Thyroid gland (tissue), 4 donors: ENCODE results near the gene CPE.

Source experiments
- POLR2A ChIP-seq, 2 donors: fragments of 450-650 bp; IDR thresholded peaks; one replicate each; pipeline ENCODE4 v1.6.1; 2017; ENCODE audit warnings: antibody characterized with exemption in 2 of 2, mild to moderate bottlenecking in 2 of 2, moderate library complexity in 1 of 2
- TF ChIP-seq, protein P1 (sequence below), 6 experiments: fragments of 200-600 bp in 3 of 6; fragments of 450-650 bp in 3 of 6; sonication (generic) in 3 of 6; IDR thresholded peaks; one replicate each; pipeline ENCODE4 v1.5.1; 2016 to 2019; ENCODE audit warnings: antibody characterized with exemption in 6 of 6, mild to moderate bottlenecking in 2 of 6, inconsistent platforms in 1 of 6, moderate library complexity in 1 of 6

DNA sequence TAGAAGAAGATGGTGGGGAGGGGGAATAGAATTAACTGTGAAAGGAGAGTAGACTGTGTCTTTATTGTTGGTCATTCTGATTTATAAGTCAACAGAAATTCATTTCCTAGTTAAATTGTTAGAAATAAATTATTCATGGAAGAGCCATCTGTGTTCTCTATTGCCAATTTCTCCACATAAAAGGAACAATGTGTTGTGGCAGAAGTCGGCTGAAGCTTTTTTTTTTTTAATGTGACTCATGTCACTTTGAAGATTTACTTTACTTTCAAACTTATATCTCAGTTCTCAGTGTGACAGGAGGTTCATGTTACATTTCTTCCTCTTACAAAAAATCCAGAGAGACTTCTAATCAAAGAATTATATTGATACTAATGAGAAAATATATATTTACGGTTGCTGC, 60.5 kb downstream of the CPE start:
- TF ChIP-seq, protein P1, sequence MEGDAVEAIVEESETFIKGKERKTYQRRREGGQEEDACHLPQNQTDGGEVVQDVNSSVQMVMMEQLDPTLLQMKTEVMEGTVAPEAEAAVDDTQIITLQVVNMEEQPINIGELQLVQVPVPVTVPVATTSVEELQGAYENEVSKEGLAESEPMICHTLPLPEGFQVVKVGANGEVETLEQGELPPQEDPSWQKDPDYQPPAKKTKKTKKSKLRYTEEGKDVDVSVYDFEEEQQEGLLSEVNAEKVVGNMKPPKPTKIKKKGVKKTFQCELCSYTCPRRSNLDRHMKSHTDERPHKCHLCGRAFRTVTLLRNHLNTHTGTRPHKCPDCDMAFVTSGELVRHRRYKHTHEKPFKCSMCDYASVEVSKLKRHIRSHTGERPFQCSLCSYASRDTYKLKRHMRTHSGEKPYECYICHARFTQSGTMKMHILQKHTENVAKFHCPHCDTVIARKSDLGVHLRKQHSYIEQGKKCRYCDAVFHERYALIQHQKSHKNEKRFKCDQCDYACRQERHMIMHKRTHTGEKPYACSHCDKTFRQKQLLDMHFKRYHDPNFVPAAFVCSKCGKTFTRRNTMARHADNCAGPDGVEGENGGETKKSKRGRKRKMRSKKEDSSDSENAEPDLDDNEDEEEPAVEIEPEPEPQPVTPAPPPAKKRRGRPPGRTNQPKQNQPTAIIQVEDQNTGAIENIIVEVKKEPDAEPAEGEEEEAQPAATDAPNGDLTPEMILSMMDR (IDR thresholded peaks at IDR 0.05): no peak
- no peak for TF ChIP-seq POLR2A (IDR thresholded peaks at IDR 0.05)
